HepG2 (cell line): ENCODE data around the gene TNFRSF6B. TPM values are rescaled to one million over a fixed set of nuclear protein-coding genes. Genes with fewer than 3 reads are reported as not detected.

Experiments
- AKAP8 ChIP-seq: sonication (generic); formaldehyde crosslinking; IDR thresholded peaks from 2 replicates; pipeline ENCODE4 v1.5.1; 2020; ENCODE audit warnings: mild to moderate bottlenecking, missing genetic modification reagents
- CBFB ChIP-seq: sonication (generic); formaldehyde crosslinking; IDR thresholded peaks from 2 replicates; pipeline ENCODE4 v1.4.0; 2020; ENCODE audit warnings: missing genetic modification reagents
- CHD4 ChIP-seq: fragments of 200-600 bp; sonication (generic); IDR thresholded peaks from 2 replicates; pipeline ENCODE4 v1.7.0; 2017; ENCODE audit warnings: mild to moderate bottlenecking, low read length, borderline replicate concordance
- CTCF ChIP-seq: sonication (generic); formaldehyde crosslinking; IDR thresholded peaks from 2 replicates; pipeline ENCODE4 v1.5.0; 2020; ENCODE audit warnings: mild to moderate bottlenecking, missing genetic modification reagents, moderate library complexity
- GLMP ChIP-seq: sonication (generic); formaldehyde crosslinking; IDR thresholded peaks from 2 replicates; pipeline ENCODE4 v1.9.0; 2021; ENCODE audit warnings: missing genetic modification reagents, mild to moderate bottlenecking, borderline replicate concordance
- IKZF5 ChIP-seq: IDR thresholded peaks from 2 replicates; pipeline ENCODE4 v1.6.1; 2018; ENCODE audit warnings: missing genetic modification reagents, mild to moderate bottlenecking, missing compliant biosample characterization
- IRX3 ChIP-seq: sonication (generic); formaldehyde crosslinking; IDR thresholded peaks from 2 replicates; pipeline ENCODE4 v1.8.1; 2023; ENCODE audit warnings: mild to moderate bottlenecking, low read depth, missing genetic modification reagents, borderline replicate concordance
- KDM5B ChIP-seq: sonication (generic); formaldehyde crosslinking; IDR thresholded peaks from 2 replicates; pipeline ENCODE4 v1.4.0; 2020; ENCODE audit warnings: missing genetic modification reagents, mild to moderate bottlenecking, borderline replicate concordance
- KLF12 ChIP-seq: sonication (generic); formaldehyde crosslinking; IDR thresholded peaks from 2 replicates; pipeline ENCODE4 v1.4.0; 2020; ENCODE audit warnings: missing genetic modification reagents, borderline replicate concordance
- REST ChIP-seq, 2 experiments: IDR thresholded peaks; 2 replicates each; pipeline ENCODE4 v1.6.1; 2011 to 2012; ENCODE audit warnings: low read length in 2 of 2, borderline replicate concordance in 1 of 2, low read depth in 1 of 2, mild to moderate bottlenecking in 1 of 2, moderate library complexity in 1 of 2
- RFX1 ChIP-seq: fragments of 450-650 bp; IDR thresholded peaks from 2 replicates; pipeline ENCODE4 v1.6.1; 2017
- RXRA ChIP-seq: sonication (generic); formaldehyde crosslinking; IDR thresholded peaks from 2 replicates; pipeline ENCODE4 v1.5.1; 2020; ENCODE audit warnings: missing genetic modification reagents
- ZNF501 ChIP-seq: sonication (generic); formaldehyde crosslinking; IDR thresholded peaks from 2 replicates; pipeline ENCODE4 v1.5.1; 2020; ENCODE audit warnings: mild to moderate bottlenecking, moderate library complexity, missing genetic modification reagents
- polyA plus RNA-seq, 8 experiments: library from polyadenylated mRNA; depleted of rRNA in 3 of 8; stranded (reverse) in 7 of 8; unstranded in 1 of 8; fragments of >200 nt; fragmentation: Illumina TruSeq in 4 of 8; extraction: Trizol in 4 of 8; gene quantifications; 2 replicates each; pipeline versions ENCODE4 v1.2.1 to v1.2.3, GENCODE V29; 2011 to 2016; ENCODE audit warnings: low read depth in 4 of 8, missing spikeins in 1 of 8, mixed read lengths in 1 of 8; ENCODE audit not compliant: insufficient read depth in 1 of 8
- total RNA-seq, 5 experiments: library from RNA; depleted of rRNA; stranded (reverse); fragments of >200 nt; fragmentation: Illumina TruSeq; extraction: Trizol; gene quantifications; 2 replicates each; pipeline ENCODE4 v1.2.3, GENCODE V29; 2016; ENCODE audit warnings: low read depth in 1 of 5
- TF ChIP-seq, protein P1 (sequence below): sonication (generic); formaldehyde crosslinking; IDR thresholded peaks from 2 replicates; pipeline ENCODE4 v1.8.1; 2023; ENCODE audit warnings: mild to moderate bottlenecking, missing genetic modification reagents

The TNFRSF6B gene
- total and polyA plus RNA-seq, 2 of the 13 experiments (the other 11 are each of a cell fraction or from before 2014, with no cell fraction given) = 0.24 TPM; not detected in 1

GRCh38 chr20:63695424-63696305 is 787 bp upstream of the TNFRSF6B start (continued):
- TF ChIP-seq, protein P1, sequence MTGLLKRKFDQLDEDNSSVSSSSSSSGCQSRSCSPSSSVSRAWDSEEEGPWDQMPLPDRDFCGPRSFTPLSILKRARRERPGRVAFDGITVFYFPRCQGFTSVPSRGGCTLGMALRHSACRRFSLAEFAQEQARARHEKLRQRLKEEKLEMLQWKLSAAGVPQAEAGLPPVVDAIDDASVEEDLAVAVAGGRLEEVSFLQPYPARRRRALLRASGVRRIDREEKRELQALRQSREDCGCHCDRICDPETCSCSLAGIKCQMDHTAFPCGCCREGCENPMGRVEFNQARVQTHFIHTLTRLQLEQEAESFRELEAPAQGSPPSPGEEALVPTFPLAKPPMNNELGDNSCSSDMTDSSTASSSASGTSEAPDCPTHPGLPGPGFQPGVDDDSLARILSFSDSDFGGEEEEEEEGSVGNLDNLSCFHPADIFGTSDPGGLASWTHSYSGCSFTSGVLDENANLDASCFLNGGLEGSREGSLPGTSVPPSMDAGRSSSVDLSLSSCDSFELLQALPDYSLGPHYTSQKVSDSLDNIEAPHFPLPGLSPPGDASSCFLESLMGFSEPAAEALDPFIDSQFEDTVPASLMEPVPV (CRISPR knock-in tag) = no peak; the same call in 1 of the 2 replicates
- TF ChIP-seq IKZF5 = no peak
- peak; percentile 12; the same call in 1 of the 2 replicates for TF ChIP-seq RXRA
- TF ChIP-seq ZNF501 (CRISPR knock-in tag) = peak; percentile 39; the same call in 1 of the 2 replicates
- no peak for TF ChIP-seq REST (IDR thresholded peaks at IDR 0.05; ENCODE audit: borderline replicate concordance in 1 of 2, low read depth in 1 of 2, low read length in 2 of 2)
- TF ChIP-seq IRX3 = no peak
- no peak for TF ChIP-seq CHD4
- TF ChIP-seq KLF12 (CRISPR knock-in tag) = 0 out of 2 replicates have a peak, but pooled peaks have one; percentile 22
- no peak for TF ChIP-seq GLMP (CRISPR knock-in tag)
- no peak for TF ChIP-seq AKAP8 (CRISPR knock-in tag)
- no peak for TF ChIP-seq CTCF (CRISPR knock-in tag)
- TF ChIP-seq KDM5B (CRISPR knock-in tag) = peak; percentile 56; the same call in 1 of the 2 replicates
- no peak for TF ChIP-seq CBFB
- no peak for TF ChIP-seq RFX1
